ENCODE results near the gene HTR4. TPM values are rescaled to one million over a fixed set of nuclear protein-coding genes. Genes with fewer than 3 reads are reported as not detected.

The HTR4 gene
- total and polyA plus RNA-seq, 2 donors (not counting 3 experiments of a cell fraction or from before 2014, with no cell fraction given): not detected

- H3K9me1 ChIP-seq (replicated peaks; ENCODE audit: control insufficient read depth, extremely low read depth, insufficient read depth, low read length): no peaks in the 10 kb centered on the region
- no peak for TF ChIP-seq GATA2 (IDR thresholded peaks at IDR 0.05; ENCODE audit: insufficient read depth, insufficient read length, low read depth, low read length)
- TF ChIP-seq MAX (IDR thresholded peaks at IDR 0.05; ENCODE audit: insufficient read depth, insufficient read length): no peak
- TF ChIP-seq EZH2 (IDR thresholded peaks at IDR 0.05; ENCODE audit: borderline replicate concordance, low read depth, low read length, severe bottlenecking): no peak
- no peak for TF ChIP-seq CTCF (IDR thresholded peaks at IDR 0.05; ENCODE audit: extremely low read depth in 1 of 2, insufficient read depth in 1 of 2, low read depth in 1 of 2, low read length in 2 of 2)
- TF ChIP-seq FOS (IDR thresholded peaks at IDR 0.05; ENCODE audit: borderline replicate concordance, insufficient read depth, low read length): no peak
- TF ChIP-seq JUN (IDR thresholded peaks at IDR 0.05; ENCODE audit: borderline replicate concordance, insufficient read depth, insufficient read length, low read depth): no peak
- no peak for TF ChIP-seq POLR2AphosphoS5 (IDR thresholded peaks at IDR 0.05; ENCODE audit: insufficient read depth, low read depth, low read length)
- no peak for TF ChIP-seq POLR2A (IDR thresholded peaks at IDR 0.05; ENCODE audit: low read depth, low read length)
- no peak for TF ChIP-seq MYC (IDR thresholded peaks at IDR 0.05; ENCODE audit: low read depth, low read length)
- dilution Hi-C loops (cut with MboI; ENCODE audit: extremely low pct_ligation_motif_present, low sequenced_read_pairs) (no loop called here), intact Hi-C loops (cut with micrococcal nuclease) (no loop called here)
- no peaks in the 10 kb centered on the region for H4K20me1 ChIP-seq (replicated peaks; ENCODE audit: control insufficient read depth, extremely low read depth, insufficient read depth, low read length)
- CTCF ChIA-PET: interaction anchor here (1.0 kb wide), 1 partner anchor 12 kb away, joined by 3 read pairs; no protein-coding TSS in a partner anchor
- H3K36me3 ChIP-seq (ENCODE audit: control insufficient read depth in 2 of 2, extremely low read depth in 1 of 2, insufficient read depth in 2 of 2, low read length in 2 of 2): no peaks in the 10 kb centered on the region
- no TSS peak for BruUV-seq (replicated peaks)
- no peaks in the 10 kb centered on the region for H3K27me3 ChIP-seq (ENCODE audit: control insufficient read depth in 2 of 2, insufficient read depth in 2 of 2, low read length in 2 of 2)
- no peak for DNase-seq (ENCODE audit: low read depth, low spot score)
- H3K4me3 ChIP-seq (replicated peaks in 1 of 3; ENCODE audit: insufficient read depth in 1 of 3, low read depth in 1 of 3, low read length in 3 of 3): no peak overlapping the region
- H3K4me1 ChIP-seq (ENCODE audit: control insufficient read depth, extremely low read depth, insufficient read depth, low read length): no peaks in the 10 kb centered on the region
- no peak overlapping the region for H3K27ac ChIP-seq (ENCODE audit: insufficient read depth, low read depth, low read length)
- no peak overlapping the region for H2AFZ ChIP-seq (ENCODE audit: low read depth, low read length)
- H3K4me2 ChIP-seq (ENCODE audit: insufficient read depth, low read length): no peak overlapping the region
- POLR2A ChIA-PET: no interaction called here
- H3K9me3 ChIP-seq (replicated peaks; ENCODE audit: control insufficient read depth, insufficient read depth, low read length): no peaks in the 10 kb centered on the region
- H3K9ac ChIP-seq (replicated peaks; ENCODE audit: extremely low read depth, insufficient read depth, low read length): no peak overlapping the region
- no peak for FAIRE-seq
- H3K79me2 ChIP-seq (ENCODE audit: control insufficient read depth, insufficient read depth, low read length): no peaks in the 10 kb centered on the region
Measured at GRCh38 chr5:148690945-148691344, 36.6 kb upstream of the HTR4 start.
